HFF-Myc (cell line): Measurements from ENCODE around the gene NLN.
"Not testable (repeated sequence)": the region's sequence is repeated elsewhere in the genome, so short reads cannot be mapped to it uniquely, and the experiment has no call there.

ENCODE experiments used
- DNase-seq: peaks from one replicate; pipeline ENCODE4 v3.0.0-alpha.2; 2011; ENCODE audit warnings: low read depth; ENCODE audit errors: extremely low read depth
- H3K4me3 ChIP-seq: replicated peaks from 2 replicates; pipeline ENCODE4 v1.5.1; 2011; ENCODE audit warnings: low read depth, mild to moderate bottlenecking, control low read depth, low read length
- TF ChIP-seq, protein P1 (sequence below): IDR thresholded peaks from 2 replicates; pipeline ENCODE4 v1.5.1; 2012; ENCODE audit warnings: mild to moderate bottlenecking, low read depth, low read length, control low read depth; ENCODE audit errors: missing control alignments

The NLN gene

DNA sequence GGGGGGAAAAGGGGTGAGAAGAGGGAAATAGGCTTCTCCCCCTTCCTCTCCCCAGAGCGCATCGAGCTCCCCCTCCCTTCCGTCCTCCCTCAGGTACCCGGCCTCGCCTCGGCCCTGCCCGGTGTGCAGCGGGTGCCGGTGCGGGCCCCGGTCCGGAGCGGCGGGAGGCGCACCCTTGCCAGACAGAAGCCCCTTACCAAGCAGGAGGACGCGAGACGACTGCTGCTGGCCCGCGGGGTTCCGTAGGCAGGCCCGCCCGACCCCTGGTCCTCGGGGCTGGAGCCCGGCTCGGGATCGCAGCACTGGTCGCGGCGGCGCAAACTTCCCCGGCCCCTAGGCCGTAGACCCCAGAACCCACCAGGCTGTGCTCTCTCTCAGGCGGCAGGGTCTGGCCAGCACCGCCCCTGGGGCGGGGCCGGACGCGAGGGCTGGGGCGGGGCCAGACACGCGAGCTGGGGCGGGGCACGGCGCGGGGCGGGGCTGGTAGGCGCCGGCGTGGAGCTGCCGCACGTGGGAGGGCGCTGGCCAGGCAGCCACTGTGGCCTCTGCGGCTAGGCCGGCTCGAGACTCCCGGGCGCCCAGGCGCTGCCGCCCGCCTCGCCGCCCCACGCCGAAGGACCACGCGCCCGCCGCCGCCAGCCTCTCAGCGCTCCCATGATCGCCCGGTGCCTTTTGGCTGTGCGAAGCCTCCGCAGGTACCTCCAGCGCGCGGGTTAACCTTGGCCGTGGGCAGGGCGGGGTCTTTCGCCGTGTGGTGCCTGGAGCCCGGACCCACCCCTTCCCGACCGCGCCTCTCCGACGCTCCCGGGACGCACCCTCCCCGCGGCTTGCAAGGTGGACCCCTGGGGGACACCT lies at the start of gene NLN, which contains the start of gene SGTB:
Gene NLN, plus strand, starts transcription at position 486 of the 855 bp plus-strand sequence. Its CDS starts 169 bp downstream, at position 655.
Gene SGTB, minus strand, starts transcription at position 390 of the 855 bp plus-strand sequence. CDS start 1,302 bp downstream, outside the sequence.
- DNase-seq, result no peak
- peak within 1 kb of the TSS; percentile 86 for H3K4me3 ChIP-seq
- TF ChIP-seq, protein P1, sequence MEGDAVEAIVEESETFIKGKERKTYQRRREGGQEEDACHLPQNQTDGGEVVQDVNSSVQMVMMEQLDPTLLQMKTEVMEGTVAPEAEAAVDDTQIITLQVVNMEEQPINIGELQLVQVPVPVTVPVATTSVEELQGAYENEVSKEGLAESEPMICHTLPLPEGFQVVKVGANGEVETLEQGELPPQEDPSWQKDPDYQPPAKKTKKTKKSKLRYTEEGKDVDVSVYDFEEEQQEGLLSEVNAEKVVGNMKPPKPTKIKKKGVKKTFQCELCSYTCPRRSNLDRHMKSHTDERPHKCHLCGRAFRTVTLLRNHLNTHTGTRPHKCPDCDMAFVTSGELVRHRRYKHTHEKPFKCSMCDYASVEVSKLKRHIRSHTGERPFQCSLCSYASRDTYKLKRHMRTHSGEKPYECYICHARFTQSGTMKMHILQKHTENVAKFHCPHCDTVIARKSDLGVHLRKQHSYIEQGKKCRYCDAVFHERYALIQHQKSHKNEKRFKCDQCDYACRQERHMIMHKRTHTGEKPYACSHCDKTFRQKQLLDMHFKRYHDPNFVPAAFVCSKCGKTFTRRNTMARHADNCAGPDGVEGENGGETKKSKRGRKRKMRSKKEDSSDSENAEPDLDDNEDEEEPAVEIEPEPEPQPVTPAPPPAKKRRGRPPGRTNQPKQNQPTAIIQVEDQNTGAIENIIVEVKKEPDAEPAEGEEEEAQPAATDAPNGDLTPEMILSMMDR, result no peak

DNA sequence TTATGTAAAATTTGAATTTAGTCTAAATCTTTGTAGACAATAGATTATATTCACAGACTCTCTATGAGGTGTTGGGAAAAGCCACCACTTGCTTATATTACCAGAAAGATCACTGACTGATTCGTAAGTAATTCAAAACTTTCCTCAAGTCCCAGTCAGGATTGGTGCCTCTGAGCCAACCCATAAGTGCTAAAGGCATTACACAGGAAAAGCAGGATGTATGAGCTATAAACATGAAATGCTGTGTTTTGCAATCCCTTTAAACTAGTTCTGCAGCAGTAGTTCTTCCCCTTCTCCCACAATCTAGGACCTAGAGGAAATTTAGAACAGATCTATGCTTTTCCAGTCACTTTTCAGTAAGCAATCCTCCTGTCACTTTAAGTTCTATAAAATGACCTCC lies 49.2 kb upstream of the NLN start:
- H3K4me3 ChIP-seq, result no peak overlapping the region
- DNase-seq, result no peak
- TF ChIP-seq, protein P1, result no peak

DNA sequence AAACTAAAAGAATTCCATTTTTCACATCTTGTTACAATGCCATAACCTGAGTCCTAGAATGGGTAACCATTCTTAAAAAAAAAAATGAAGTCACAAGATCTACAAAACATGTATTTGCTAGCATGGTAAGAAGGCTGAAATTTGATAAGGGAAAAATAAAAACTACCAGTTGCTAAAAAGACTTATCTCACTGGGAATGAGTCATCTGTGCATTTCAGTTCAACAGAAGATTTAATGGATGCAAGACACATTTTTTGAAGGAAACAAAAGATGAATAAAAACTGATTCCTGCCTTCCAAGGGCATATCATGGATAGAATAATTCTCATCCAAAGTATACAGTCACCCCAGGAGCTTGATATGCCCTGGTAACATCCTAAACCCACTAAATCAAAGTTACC lies 47.3 kb upstream of the NLN start:
- TF ChIP-seq, protein P1, result no peak
- no peak for DNase-seq

DNA sequence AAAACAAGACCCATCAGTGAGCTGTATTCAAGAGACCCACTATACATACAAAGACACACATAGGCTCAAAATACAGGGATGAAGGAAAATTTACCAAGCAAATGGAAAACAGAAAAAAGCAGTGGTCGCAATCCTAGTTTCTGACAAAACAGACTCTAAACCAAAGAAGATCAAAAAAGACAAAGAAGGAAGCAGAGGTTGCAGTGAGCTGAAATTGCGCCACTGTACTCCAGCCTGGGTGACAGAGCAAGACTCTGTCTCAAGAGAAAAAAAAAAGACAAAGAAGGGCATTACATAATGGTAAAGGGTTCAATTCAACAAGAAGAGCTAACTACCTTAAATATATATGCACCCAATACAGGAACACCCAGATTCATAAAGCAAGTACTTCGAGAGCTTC lies 45.9 kb upstream of the NLN start:
- not testable (repeated sequence) for DNase-seq, H3K4me3 ChIP-seq

More for the DNA sequence above, 47.3 kb upstream of the NLN start:
- H3K4me3 ChIP-seq, result no peak overlapping the region

DNA sequence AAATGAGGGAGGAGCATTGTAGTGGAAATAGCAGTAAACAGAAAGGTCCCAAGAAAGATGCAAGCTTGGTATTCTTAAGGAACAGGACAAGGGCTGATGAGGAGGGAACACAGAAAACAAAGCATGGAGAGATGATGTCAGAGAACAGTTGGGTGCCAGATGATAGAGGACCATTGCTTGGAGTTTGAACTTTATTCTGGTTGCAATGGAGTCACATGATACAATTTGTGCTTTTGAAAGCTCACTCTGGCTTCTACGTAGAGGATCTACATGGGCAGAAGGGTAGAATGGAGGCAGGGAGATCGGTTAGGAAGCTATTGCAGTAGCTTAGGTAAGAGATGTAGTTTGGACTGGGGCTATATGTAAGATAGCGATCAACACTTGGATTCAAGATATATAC lies 39.9 kb upstream of the NLN start:
- H3K4me3 ChIP-seq, result no peak overlapping the region
- DNase-seq, result no peak
- TF ChIP-seq, protein P1, result no peak

DNA sequence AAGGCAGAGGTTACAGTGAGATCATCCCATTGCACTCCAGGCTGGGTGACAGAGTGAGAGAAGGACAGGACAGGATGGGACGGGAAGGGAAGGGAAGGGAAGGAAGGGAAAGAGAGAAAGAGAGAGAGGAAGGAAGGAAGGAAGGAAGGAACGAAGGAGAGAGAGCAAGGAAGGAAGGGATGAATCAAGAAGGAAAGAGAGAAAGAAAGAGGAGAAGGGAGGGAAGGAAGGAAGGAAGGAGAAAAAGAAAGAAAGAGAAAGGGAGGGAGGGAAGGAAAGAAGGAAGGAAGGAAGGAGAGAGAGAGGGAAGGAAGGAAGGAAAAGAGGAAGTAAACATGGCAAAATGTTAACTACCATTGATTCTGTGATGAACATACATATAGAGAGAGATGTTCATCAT lies 28.9 kb upstream of the NLN start:
- H3K4me3 ChIP-seq, result no peak overlapping the region
- TF ChIP-seq, protein P1, result no peak
- DNase-seq, result no peak

DNA sequence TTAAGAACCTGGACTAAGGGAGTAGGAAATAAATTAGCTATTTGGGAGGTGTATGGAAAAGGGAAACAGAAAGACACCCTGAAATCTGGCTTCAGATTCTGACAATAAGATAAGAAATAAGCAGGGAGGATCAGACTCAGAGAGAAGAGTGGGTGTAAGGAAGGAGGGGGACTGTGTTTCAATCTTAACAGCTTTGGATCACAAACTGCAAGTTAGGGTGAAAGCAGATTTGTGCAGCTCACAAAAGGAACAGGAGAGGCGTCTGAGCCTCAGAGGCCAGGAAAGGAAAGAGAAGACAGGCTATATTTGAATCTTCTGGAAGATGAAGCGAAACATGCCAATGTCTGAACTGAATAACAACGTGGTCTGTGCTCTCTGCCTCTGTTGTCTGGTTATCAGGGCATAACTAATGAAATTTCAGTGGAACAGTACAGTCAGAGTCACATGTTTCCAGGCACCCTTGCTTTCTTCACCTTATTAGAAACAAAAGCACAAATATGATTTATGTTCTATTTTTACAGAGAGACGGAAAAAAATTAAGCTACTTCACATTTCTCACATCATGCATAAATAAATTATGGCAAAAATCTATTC lies 26.7 kb upstream of the NLN start:
- TF ChIP-seq, protein P1, result no peak
- no peak for DNase-seq
- H3K4me3 ChIP-seq, result no peak overlapping the region
